ENCODE results near the gene CCDC12.

CCDC12 gene

DNA sequence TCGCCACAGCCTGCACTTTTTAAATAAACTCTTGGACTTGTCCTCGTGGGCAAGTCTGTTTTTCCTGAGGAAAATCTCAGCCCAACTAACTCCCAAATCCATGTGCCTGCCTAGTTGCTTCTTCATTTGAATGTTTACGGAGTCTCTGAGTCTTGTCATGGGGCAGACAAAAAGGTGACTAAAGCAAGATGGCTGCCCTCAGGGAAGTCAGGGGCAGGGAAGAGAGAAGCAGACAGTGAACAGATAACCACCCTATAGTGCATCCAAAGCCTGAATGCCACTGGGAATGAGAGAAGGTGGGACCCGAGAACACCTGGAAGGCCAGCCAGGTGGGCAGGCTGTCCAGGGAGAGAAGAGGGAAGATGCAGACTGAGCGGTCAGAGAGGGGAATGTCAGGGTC, 21.4 kb downstream of the CCDC12 start:
- DNase-seq, result no peak

DNA sequence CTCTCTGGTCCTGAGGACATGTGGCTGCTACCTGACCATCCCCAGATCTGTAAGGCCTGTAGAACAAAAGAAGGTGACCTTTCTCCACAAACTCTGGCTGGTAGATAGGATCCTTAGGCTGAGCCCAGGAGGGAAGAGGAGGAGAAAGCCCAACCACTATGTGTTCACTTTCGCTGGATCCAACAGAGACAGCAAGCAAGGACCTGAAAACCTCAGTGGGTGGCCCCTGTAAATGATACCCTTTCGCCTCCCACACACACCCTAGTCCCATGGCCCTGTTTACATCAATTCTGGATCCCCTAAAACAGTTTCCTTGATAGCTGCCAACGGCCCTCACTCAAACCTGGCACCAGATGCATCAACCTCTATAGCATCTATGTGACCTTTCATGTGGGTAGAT, 22.4 kb downstream of the CCDC12 start:
- DNase-seq, result no peak

DNA sequence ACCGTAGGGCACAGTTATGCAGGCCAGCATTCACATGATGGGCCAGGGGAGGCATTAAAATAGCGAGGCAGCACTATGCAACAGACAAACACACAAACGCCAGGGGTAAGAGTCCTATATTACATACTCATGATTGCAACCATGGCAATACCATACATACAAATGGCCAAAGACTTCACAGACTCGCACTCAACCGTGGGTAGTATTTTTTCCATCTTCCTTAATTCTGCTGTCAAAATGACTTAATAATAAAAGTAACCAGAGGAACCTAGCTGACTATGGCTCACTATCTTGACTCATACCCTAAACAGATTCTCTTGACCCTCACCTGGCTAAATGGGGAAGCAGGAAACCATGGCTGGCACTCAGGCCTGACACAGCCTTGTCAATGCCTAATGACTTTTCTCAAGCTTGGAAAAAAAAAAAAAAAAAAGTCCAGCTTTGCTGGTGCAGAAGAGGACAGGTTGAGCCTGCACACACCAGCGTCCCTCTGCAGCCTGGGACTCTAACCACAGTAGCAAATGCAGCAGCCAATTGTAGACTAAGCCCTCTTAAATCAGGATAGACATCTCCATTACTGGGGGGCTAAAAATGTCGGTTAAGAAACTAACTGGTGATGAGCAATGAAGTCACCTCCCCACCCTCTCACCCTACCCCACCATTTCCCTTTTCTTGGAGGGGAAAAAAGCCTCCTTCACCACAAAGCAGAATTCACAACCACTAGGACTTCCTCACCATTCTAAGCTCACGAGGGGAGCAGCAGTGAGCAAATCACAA, 23.1 kb downstream of the CCDC12 start:
- DNase-seq, result no peak

DNA sequence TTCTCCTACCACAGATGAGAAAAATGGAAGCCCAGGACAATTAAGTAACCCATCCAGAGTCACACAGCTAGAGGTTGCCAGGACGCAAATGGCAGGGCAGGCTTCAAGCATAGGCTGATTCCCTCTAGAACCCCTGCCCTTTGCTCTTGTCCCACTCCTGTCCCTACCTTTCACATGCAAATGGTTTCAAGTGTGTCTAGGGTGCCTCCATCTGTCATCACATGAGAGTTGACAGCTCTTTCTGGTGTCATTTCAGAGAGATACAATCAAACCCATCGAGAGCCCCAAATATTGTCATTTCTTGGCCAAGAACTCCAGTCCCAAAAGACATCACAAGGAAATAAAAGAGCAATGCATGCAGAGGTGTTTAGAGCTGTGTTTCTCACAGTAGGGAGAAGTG, 23.7 kb downstream of the CCDC12 start:
- no peak for DNase-seq

- DNase-seq, result no peak
These were observed 25.8 kb downstream of the CCDC12 start for GRCh38 chr3:46950650-46951241.

DNA sequence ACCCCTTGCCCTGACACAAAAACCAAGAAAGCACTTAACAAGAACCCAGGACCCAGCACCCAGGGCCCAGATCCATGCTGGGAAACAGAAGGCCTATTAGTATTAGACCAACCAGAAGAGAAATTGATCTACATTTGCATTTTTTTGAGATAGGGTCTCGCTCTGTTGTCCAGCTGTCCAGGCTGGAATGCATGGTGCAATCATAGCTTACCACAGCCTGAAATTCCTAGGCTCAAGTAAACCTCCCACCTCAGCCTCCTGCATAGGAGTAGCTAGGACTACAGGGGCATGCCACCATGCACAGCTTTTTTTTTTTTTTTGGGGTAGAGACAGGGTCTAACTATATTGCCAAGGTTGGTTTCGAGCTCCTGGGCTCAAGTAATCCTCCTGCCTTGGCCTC, 26.4 kb downstream of the CCDC12 start:
- no peak for DNase-seq

DNA sequence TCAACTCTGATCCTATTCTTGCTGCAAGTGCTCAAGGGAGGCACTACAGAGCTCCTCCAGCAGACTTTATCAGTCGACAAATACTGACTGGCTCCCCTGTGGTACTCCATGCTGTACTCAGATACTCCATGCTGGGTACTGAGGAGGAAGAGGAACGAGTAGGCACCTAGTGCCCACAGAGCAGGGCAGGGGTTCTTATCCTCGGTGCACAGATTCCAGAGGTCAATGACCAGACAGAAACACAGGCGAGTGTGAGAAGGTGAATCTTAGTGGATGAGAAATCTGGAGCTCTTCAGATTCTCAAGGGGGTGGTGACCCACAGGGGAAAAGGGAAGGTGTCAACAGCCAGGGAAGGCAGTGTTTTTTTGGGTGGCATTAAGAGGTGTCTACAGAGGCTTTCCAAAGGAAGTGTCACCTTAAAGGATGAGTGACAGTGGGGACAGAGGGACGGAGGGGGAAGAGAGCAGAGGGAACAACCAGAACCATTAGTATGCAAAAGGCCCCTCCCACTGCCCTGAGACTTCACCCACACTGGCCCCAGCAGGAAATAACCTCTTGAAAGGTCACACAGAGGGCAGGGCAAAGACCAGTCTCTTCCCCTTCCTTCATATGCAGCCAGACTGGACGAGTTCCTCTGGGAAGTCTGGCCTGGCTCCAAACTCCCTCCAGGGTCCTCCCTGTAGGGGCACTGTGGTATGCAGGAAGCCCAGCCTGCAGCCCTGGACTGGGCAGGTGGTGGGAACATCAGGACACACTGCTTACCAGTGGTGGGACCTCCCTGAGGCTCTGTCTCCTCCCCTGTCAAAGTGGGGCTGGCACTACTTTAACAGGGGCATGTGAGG, 27.5 kb downstream of the CCDC12 start:
- peak in 1 of 5 donors; percentile 8 for DNase-seq

DNA sequence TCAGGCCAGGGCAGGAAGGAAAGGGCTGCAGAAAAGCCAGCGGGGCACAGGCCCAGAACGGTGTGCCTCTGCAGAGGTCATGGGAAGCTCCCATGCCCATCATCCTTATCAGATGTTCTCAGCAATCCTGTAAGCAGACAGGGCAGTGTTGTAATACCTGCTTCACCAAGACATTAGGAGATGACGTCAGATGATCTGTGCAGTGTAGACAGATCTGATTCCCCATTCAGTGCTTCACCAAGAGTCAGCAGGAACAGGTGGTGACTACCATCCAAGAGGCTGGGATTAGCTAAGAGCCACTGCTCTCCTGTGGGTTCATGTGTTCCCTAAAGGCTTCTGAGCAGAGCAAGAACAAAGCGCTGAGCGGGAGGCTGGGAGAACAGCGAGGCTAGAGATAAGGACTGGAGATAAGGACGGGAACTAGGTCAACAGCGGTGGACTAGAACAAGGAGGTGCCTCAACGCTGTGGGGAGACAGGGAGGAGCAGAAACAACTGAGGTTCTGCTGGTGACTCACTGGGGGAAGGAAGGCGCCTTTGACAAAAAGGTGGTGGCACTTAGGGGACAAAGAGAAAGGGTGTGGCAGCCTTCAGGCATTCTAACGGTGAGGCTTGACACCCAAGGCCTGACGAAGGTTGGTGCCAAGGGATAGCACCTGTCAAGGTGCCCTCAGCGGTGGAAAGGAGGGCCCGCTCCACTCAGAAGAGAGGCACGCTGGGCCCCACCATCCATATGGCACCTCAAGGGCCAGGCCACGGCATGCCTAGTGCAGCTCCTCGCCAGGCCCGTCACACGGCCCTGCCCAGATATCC, 28.4 kb downstream of the CCDC12 start:
- peak; percentile 48 to 80 (median 69) for DNase-seq

GRCh38 chr3:46947546-46947901, 29.0 kb downstream of the CCDC12 start:
- DNase-seq, result peak in 2 of 5 donors; percentile 12 to 27

DNA sequence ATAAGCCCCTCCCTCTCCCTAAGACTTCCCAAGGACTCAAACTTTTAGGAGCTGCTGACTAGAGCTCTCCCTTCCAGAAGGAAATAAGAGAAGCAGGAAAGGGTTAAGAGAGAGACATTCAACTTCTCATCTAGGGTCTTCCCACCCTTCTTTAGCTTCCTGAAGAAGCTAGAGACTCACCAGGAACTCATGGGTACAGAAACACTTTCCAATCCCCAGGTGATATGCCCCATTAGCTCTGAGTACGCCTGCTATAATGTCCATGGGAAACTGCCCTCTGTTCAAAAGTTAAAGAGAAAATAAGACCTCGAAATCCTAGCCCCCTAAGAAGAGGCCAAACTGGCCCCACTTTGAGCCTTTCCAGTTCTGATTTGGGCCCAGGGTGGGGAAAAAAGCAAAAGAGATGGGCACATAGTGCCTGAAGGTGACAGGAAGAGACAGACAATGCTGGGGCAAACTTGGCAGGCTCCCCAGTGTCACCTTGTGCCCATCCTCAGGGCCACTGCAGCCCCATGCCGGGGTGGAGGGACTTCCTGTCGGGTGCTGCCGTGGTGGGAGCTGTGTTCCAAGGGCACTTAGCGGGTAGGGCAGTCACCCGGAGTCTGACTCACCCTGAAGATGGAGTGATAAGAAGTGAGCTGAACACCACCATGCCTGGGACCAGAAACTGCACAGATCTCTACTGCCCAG, 29.5 kb downstream of the CCDC12 start:
- peak; percentile 49 to 84 (median 70) for DNase-seq

DNA sequence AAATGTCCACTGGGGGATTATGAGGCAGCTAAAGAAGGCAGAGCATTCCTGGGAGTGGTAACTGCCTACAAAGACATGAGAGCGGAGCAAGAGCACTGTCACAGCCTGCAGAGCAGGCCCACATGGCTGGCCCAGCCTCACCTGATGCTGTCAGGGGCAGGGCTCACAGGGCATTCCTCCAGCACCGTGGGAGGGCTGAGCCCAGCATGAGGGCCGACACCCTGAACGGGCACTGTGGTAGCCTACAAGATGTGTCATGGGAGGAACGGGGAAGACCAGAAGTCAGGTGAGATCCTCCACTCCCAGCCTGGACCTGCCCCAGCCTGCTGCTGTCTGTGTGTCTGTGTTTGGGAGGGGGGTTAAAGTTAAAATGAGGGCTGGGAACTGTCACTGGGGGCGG, 30.1 kb downstream of the CCDC12 start:
- DNase-seq, result no peak

- DNase-seq, result no peak
These were observed 32.4 kb downstream of the CCDC12 start for GRCh38 chr3:46944191-46944590.

DNA sequence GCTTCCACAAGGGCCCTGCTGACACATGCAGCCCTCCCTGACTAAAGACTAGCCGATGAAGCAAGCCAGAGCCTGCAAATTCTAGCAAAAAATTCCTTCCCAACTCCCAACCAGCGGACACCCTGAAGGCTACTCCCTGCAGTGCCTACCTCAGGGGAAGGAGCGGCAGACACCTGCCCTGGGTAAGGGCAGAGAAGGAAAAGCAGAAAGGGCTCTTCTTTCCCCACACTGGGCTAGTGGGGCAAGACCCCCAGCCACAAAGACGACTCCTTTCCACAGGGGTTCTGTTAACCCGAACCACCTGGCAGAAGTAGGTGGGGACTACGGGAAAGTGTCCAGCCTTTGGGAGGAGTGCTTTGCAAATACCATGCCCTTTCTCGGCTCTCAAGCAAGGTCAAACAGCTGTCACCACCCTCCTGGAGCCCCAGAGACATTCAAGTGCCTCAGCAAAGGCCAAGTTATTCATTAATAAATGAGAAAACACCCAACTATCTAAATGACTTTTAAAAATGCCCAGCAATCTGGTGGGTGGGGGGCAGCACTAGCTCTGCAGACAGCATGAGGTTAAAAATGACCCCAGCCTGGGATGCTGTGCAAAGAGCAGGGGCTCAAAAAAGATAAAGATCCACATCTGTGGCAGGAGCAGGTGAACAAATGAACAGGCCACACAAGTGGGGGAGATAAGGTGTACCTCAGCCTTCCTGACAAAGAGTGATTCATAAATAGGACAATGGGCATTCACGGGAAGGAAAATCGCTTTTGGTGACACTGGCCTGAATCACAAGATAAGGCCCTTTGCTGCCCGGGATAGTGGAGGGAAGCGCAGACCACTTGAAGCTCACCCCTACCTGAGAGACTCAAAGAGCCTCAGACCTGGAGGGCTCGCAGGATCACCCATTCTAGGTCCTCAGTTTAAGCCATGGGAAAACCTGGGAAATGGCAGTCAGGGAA, 33.0 kb downstream of the CCDC12 start:
- no peak for DNase-seq

DNA sequence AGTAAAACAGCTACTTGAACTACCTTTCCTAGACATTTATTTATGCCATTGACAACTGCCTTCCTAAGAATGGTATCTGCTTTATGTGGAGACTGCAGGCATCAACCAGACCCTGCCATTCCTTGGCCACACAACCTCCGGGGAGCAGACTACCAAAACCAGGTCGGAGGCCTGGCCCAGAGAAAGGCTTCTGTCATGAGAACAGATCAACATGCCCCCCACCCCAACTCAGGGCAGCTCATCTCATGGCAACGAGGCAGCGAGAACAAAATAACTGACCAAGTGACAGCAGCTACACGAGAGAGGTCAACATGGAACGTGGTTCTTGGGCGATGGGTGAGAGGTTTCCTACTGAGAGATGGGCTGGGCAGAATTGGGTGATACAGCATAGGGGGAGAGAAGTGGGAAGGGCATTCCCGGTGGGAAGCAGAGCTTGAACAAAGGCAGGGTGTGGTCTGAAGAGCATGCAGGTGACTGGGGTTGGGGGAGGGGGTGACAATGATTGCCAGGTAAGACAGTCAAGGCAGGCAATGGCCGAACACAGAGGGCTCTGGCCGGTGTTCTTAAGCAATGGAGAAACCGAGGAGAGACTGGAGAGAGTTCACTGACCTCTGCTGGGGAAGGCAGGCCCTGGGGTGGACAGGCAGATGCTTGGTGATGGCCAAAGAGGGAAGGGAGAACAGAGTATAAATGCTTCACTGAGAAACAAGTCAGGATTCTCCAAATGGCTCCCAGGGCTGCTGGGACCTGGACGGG, 33.9 kb downstream of the CCDC12 start:
- no peak for DNase-seq

GRCh38 chr3:46942076-46942475, 34.5 kb downstream of the CCDC12 start:
- DNase-seq, result no peak

GRCh38 chr3:46939578-46940445, 36.7 kb downstream of the CCDC12 start:
- no peak for DNase-seq

GRCh38 chr3:46938118-46938517, 38.4 kb downstream of the CCDC12 start:
- DNase-seq, result no peak

- DNase-seq, result no peak
These were observed 39.8 kb downstream of the CCDC12 start for GRCh38 chr3:46936733-46937250.

DNA sequence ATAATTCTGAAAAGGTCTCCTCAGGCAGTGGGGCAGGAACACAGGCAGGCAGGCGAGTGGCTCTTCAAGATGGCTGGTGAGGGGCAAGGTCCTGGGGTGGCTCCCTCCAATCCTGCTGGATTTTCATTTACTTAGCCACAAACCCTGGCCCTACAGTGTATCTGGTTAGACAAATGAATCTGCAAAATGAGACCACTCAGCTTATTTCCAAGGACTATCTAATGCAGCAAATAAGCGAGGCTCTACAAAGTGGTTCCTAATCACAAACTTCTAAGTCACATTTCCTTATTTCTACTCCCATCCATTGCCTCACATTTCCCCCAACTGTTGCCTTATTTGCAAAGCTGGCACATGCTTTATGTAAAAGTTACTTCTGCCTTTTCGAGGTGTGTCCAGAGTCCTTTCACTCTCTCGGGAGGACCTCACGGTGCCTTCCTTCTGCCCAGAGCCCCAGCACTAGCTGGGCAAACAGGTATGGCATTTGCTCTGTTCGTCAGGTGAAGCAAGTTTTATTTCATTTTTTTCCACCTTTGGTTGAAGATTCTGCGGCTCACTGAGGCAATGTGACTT, 40.5 kb downstream of the CCDC12 start:
- DNase-seq, result no peak

Measured in T-helper 1 cell (primary cell).